GM23248 (cell line): ENCODE results near the gene PTMA. TPM values are rescaled to one million over a fixed set of nuclear protein-coding genes. Genes with fewer than 3 reads are reported as not detected.
"Not testable (repeated sequence)": the region's sequence is repeated elsewhere in the genome, so short reads cannot be mapped to it uniquely, and the experiment has no call there.

Source experiments
- DNase-seq: peaks from one replicate; pipeline ENCODE4 v3.0.0-alpha.2; 2015
- H2AFZ ChIP-seq: fragments of 200-600 bp; sonication (generic); 2 replicates; pipeline ENCODE4 v1.6.1; 2016; ENCODE audit warnings: antibody characterized with exemption
- H3F3A ChIP-seq: fragments of 200-600 bp; sonication (generic); 2 replicates; pipeline ENCODE4 v1.6.1; 2016; ENCODE audit warnings: mild to moderate bottlenecking, antibody characterized with exemption, mixed run types; ENCODE audit not compliant: insufficient read depth
- H3K27ac ChIP-seq: fragments of 200-600 bp; sonication (generic); 2 replicates; pipeline ENCODE4 v1.5.1; 2016; ENCODE audit warnings: mild to moderate bottlenecking
- H3K27me3 ChIP-seq: fragments of 200-600 bp; sonication (generic); replicated peaks from 2 replicates; pipeline ENCODE4 v1.6.1; 2016; ENCODE audit warnings: mild to moderate bottlenecking; ENCODE audit not compliant: insufficient read depth
- H3K36me3 ChIP-seq: fragments of 200-600 bp; sonication (generic); 2 replicates; pipeline ENCODE4 v1.6.1; 2016; ENCODE audit warnings: low read depth, mild to moderate bottlenecking
- H3K4me1 ChIP-seq: fragments of 200-600 bp; sonication (generic); 2 replicates; pipeline ENCODE4 v1.6.1; 2016; ENCODE audit warnings: mild to moderate bottlenecking; ENCODE audit not compliant: insufficient read depth
- H3K4me2 ChIP-seq: fragments of 200-600 bp; sonication (generic); one replicate; pipeline ENCODE4 v1.6.1; 2016; ENCODE audit warnings: mild to moderate bottlenecking; ENCODE audit not compliant: unreplicated experiment
- H3K4me3 ChIP-seq: fragments of 200-600 bp; sonication (generic); 2 replicates; pipeline ENCODE4 v1.5.1; 2016; ENCODE audit warnings: mild to moderate bottlenecking
- H3K79me2 ChIP-seq: fragments of 200-600 bp; sonication (generic); 2 replicates; pipeline ENCODE4 v1.6.1; 2016; ENCODE audit warnings: mild to moderate bottlenecking; ENCODE audit not compliant: insufficient read depth
- H3K9ac ChIP-seq: fragments of 200-600 bp; sonication (generic); 2 replicates; pipeline ENCODE4 v1.6.1; 2016; ENCODE audit warnings: mild to moderate bottlenecking
- H3K9me2 ChIP-seq: fragments of 200-600 bp; sonication (generic); 2 replicates; pipeline ENCODE4 v1.6.1; 2016; ENCODE audit warnings: mixed run types, mild to moderate bottlenecking, moderate library complexity; ENCODE audit not compliant: insufficient read depth
- H3K9me3 ChIP-seq: fragments of 200-600 bp; sonication (generic); one replicate; pipeline ENCODE4 v1.6.1; 2017; ENCODE audit warnings: low read depth
- H4K20me1 ChIP-seq: fragments of 200-600 bp; sonication (generic); 2 replicates; pipeline ENCODE4 v1.6.0; 2016; ENCODE audit not compliant: insufficient read depth
- EZH2 ChIP-seq: fragments of 200-600 bp; sonication (generic); IDR thresholded peaks from 2 replicates; pipeline ENCODE4 v1.6.1; 2018; ENCODE audit warnings: antibody characterized with exemption, mild to moderate bottlenecking; ENCODE audit not compliant: insufficient read depth, poor library complexity, severe bottlenecking
- EZH2phosphoT487 ChIP-seq: fragments of 200-600 bp; sonication (generic); IDR thresholded peaks from 2 replicates; pipeline ENCODE4 v1.6.1; 2018; ENCODE audit warnings: antibody characterized with exemption, moderate library complexity, mild to moderate bottlenecking, low read depth; ENCODE audit not compliant: insufficient read depth
- WGBS, 2 experiments: methylation state at CpG; one replicate each; pipeline ENCODE4 v1.1.6; 2015 to 2017; ENCODE audit warnings: low lambda C conversion rate in 2 of 2, low coverage in 1 of 2; ENCODE audit errors: missing lambda C conversion rate in 2 of 2; 5-methylcytosine and 5-hydroxymethylcytosine counted together
- in situ Hi-C: fragments of 300-500 bp; cut with MboI; formaldehyde crosslinking; loops from 2 replicates; pipeline ENCODE4 v1.15.0; 2020
- polyA plus RNA-seq: library from polyadenylated mRNA; unstranded; fragments of >200 nt; fragmentation: Nextera tagmentation; extraction: Ambion mirVana; gene quantifications from 2 replicates; pipeline ENCODE4 v1.2.1, GENCODE V29; 2016
- total RNA-seq: library from RNA; depleted of rRNA; stranded (reverse); fragments of >200 nt; shearing (Covaris generic); gene quantifications from 2 replicates; pipeline ENCODE4 v1.2.3, GENCODE V29; 2014

PTMA gene
- total and polyA plus RNA-seq, 2 experiments from 2014 or later = 318 to 570 TPM

DNA sequence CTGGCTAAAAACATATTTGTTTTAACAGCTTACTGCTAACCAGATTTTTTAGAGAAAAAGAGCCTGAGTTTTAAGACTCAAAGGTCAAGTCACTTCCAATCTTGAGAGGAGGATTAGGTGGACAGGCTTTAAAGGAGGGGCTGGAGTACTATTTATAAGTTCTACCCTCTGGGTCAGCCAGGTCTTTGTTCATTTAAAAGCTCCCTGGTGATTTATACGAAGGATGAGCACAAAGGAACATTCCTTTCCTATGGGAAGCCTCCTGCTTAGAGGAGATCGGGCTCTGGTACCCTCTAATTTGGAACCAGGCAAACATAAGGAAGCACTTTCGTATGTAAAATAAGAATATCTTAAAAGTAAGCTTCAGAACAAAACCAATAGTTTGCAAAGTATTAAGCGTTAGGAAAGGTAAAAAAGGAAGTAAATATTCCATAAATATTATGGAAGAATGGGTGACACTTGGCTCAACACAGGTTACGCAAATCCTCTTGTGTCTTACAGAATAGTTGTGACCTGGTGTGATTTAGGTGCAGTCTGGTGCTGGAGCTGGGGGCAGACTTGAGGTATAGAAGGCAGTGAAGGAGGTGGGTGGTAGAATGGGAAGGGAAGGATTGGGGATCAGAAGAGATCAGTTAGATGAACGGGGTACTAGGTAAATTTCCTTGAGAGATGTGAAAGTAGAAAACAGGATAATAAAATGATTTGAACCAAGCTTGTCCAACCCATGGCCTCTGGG, 37.1 kb downstream of the PTMA start:
- no peak overlapping the region for H3K9ac ChIP-seq
- no peaks in the 10 kb centered on the region for H4K20me1 ChIP-seq
- no peak overlapping the region for H3K4me2 ChIP-seq
- H3K27me3 ChIP-seq = no peaks in the 10 kb centered on the region
- no peak overlapping the region for H3K27ac ChIP-seq
- in situ Hi-C loops = no loop called here
- no peak overlapping the region for H2AFZ ChIP-seq
- no peaks in the 10 kb centered on the region for H3K9me3 ChIP-seq
- H3K36me3 ChIP-seq = no peaks in the 10 kb centered on the region
- no peak overlapping the region for H3K4me3 ChIP-seq
- WGBS, 2 experiments = 88 to 93% methylated on average over 6 of the region's 6 CpGs
- TF ChIP-seq EZH2phosphoT487 = no peak
- no peaks in the 10 kb centered on the region for H3K9me2 ChIP-seq
- DNase-seq = no peak
- no peaks in the 10 kb centered on the region for H3K4me1 ChIP-seq
- no peaks in the 10 kb centered on the region for H3K79me2 ChIP-seq
- H3F3A ChIP-seq = no peaks in the 10 kb centered on the region

DNA sequence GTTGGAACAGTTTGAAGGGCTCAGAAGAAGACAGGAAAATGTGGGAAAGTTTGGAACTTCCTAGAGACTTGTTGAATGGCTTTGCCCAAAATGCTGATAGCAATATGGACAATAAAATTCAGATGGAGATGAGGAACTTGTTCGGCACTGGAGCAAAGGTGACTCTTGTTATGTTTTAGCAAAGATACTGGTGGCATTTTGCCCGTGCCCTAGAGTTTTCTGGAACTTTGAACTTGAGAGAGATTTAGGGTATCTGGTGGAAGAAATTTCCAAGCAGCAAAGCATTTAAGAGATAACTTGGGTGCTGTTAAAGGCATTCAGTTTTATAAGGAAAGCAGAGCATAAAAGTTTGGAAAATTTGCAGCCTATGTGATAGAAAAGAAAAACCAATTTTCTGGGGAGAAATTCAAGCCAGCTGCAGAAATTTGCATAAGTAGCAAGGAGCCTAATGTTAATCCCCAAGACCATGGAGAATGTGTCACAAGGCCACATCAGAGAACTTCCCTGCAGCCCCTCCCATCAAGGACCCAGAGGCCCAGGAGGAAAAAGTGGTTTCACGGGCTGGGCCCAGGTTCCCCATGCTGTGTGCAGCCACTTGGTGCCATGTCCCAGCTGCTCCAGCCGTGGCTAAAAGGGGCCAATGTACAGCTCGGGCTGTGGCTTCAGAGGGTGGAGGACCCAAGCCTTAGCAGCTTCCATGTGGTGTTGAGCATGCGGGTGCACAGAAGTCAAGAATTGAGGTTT, 40.0 kb downstream of the PTMA start:
- DNase-seq, H3K27me3 ChIP-seq, H3K36me3 ChIP-seq, H3K4me2 ChIP-seq, H2AFZ ChIP-seq, H3K9me2 ChIP-seq, H4K20me1 ChIP-seq, H3K4me1 ChIP-seq, H3K79me2 ChIP-seq, H3K27ac ChIP-seq, H3K9me3 ChIP-seq, H3K9ac ChIP-seq, H3K4me3 ChIP-seq, in situ Hi-C loops, H3F3A ChIP-seq: not testable (repeated sequence)
- WGBS, 2 experiments = 89 to 91% methylated on average over 6 of the region's 6 CpGs

DNA sequence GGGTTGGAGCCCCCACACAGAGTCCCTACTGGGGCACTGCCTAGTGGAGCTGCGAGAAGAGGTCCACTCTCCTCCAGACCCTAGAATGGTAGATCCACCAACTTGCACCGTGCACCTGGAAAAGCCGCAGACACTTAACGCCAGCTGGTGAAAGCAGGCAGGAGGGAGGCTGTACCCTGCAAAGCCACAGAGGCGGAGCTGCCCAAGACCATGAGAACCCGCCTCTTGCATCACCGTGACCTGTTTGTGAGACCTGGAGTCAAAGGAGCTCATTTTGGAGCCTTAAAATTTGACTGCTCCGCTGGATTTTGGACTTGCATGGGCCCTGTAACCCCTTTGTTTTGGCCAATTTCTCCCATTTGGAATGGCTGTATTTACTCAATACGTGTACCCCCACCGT, 40.7 kb downstream of the PTMA start:
- H3K79me2 ChIP-seq, H3K27me3 ChIP-seq, DNase-seq, H3K9ac ChIP-seq, H3K9me3 ChIP-seq, H3K4me2 ChIP-seq, H3K4me3 ChIP-seq, H2AFZ ChIP-seq, in situ Hi-C loops, H4K20me1 ChIP-seq, H3K4me1 ChIP-seq, H3F3A ChIP-seq, H3K9me2 ChIP-seq, H3K27ac ChIP-seq, H3K36me3 ChIP-seq: not testable (repeated sequence)
- WGBS, 2 experiments = 92 to 96% methylated on average over 10 of the region's 10 CpGs

DNA sequence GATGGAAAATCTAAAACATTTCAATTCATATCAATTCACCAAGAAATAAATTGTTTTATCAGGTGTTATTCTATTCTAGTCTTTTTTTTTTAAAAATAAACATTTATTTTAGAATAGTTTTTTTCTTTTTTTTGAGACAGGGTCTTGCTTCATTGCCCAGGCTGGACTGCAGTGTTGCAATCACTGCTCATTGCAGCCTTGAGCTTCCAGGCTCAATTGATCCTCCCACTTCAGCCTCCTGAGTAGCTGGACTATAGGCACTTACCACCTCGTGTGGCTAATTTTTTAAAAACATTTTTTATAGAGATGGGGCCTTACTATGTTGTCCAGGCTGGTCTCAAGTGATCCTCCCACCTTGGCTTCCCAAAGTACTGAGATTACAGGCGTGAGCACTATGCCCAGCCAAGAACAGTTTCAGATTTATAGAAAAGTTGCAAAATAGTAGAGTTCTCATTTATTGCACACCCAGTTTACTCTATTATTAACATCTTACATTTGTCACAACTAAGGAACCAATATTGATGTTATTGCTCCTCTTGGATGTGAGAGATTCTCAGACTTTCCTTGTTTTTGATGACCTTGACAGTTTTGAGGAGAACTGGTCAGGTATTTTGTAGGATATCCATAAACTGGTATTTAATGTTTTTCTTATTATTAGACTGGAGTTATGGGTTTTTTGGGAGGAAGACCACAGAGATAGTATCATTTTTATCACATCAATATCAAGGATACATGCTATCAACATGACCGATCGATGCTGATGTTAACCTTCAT, 42.9 kb downstream of the PTMA start:
- in situ Hi-C loops = no loop called here
- Histone ChIP-seq H3K4me3 (no peak overlapping the region), H3K9me3 (no peaks in the 10 kb centered on the region)

More for the DNA sequence above, 42.9 kb downstream of the PTMA start:
- no peaks in the 10 kb centered on the region for H4K20me1 ChIP-seq
- no peaks in the 10 kb centered on the region for H3K9me2 ChIP-seq
- H3K4me1 ChIP-seq = no peaks in the 10 kb centered on the region
- no peaks in the 10 kb centered on the region for H3K79me2 ChIP-seq
- no peaks in the 10 kb centered on the region for H3K36me3 ChIP-seq
- no peak overlapping the region for H2AFZ ChIP-seq
- no peak overlapping the region for H3K9ac ChIP-seq
- TF ChIP-seq EZH2phosphoT487 (no peak), EZH2 (no peak)
- WGBS, 2 experiments = 80 to 87% methylated on average over 4 of the region's 4 CpGs
- no peaks in the 10 kb centered on the region for H3K27me3 ChIP-seq
- no peak overlapping the region for H3K27ac ChIP-seq
- H3F3A ChIP-seq = no peaks in the 10 kb centered on the region
- H3K4me2 ChIP-seq = no peak overlapping the region
- DNase-seq = no peak
